GM10248 (cell line): ENCODE results near the gene AP2S1.
A peak's percentile ranks its signal among the peaks of the same experiment; 100 is the strongest.
"Not testable (repeated sequence)": the region's sequence is repeated elsewhere in the genome, so short reads cannot be mapped to it uniquely, and the experiment has no call there.

ENCODE experiments used
- CTCF ChIA-PET: fragments of 300-600 bp; sonication (Branson Sonifier 250); formaldehyde crosslinking; extraction: SDS; loops from one replicate; lab custom pipeline; 2021; ENCODE audit warnings: antibody characterized with exemption; lab: Yijun Ruan, JAX
- POLR2A ChIA-PET: fragments of 350-650 bp; sonication (Branson Sonifier 250); formaldehyde crosslinking; extraction: SDS; loops from one replicate; lab custom pipeline; 2020; ENCODE audit warnings: antibody characterized with exemption; lab: Yijun Ruan, JAX
- DNase-seq: peaks from one replicate; pipeline ENCODE4 v3.0.0; 2012; ENCODE audit errors: extremely low spot score
- CTCF ChIP-seq: IDR thresholded peaks from 2 replicates; pipeline ENCODE4 v1.5.1; 2012; ENCODE audit warnings: mild to moderate bottlenecking, low read depth; ENCODE audit errors: extremely low read depth, missing control alignments, control extremely low read depth

AP2S1 gene

GRCh38 chr19:46856062-46857022, 5.7 kb upstream of the AP2S1 start:
- peak; percentile 87 for TF ChIP-seq CTCF
- ChIA-PET CTCF (interaction anchor here (0.6 to 4.5 kb wide), 22 partner anchors 11 to 257 kb away, joined by 3 to 28 read pairs (median 4); partner anchors contain the start of gene ZC3H4), POLR2A (interaction anchor here (0.6 kb wide), 1 partner anchor 344 kb away, joined by 4 read pairs; no protein-coding TSS in a partner anchor)
- peak; percentile 90 for DNase-seq

- not testable (repeated sequence) for DNase-seq
- CTCF ChIA-PET, result interaction anchor here (1.5 to 4.5 kb wide), 3 partner anchors 10 to 137 kb away, joined by 4 to 28 read pairs (median 25); no protein-coding TSS in a partner anchor
- POLR2A ChIA-PET, result interaction anchor here (0.6 kb wide), 1 partner anchor 20 kb away, joined by 4 read pairs; no protein-coding TSS in a partner anchor
Measured at GRCh38 chr19:46854698-46855097, 4.1 kb upstream of the AP2S1 start.

- ChIA-PET CTCF (interaction anchor here (1.6 kb wide), 1 partner anchor 10 kb away, joined by 3 read pairs; no protein-coding TSS in a partner anchor), POLR2A (no interaction called here)
- no peak for TF ChIP-seq CTCF
- DNase-seq, result no peak
Measured at GRCh38 chr19:46852830-46853229, 2.2 kb upstream of the AP2S1 start.

GRCh38 chr19:46849610-46850009, 1.0 kb downstream of the AP2S1 start:
- POLR2A ChIA-PET, result no interaction called here
- CTCF ChIA-PET, result interaction anchor here (3.9 kb wide), 1 partner anchor 9 kb away, joined by 16 read pairs; no protein-coding TSS in a partner anchor
- no peak for DNase-seq
- TF ChIP-seq CTCF, result no peak

- ChIA-PET POLR2A (no interaction called here), CTCF (no interaction called here)
- no peak for TF ChIP-seq CTCF
- no peak for DNase-seq
Measured at GRCh38 chr19:46848389-46848788, 2.3 kb downstream of the AP2S1 start.

GRCh38 chr19:46847528-46847927, 3.1 kb downstream of the AP2S1 start:
- no peak for DNase-seq
- POLR2A ChIA-PET, result no interaction called here
- no peak for TF ChIP-seq CTCF
- CTCF ChIA-PET, result interaction anchor here (1.0 kb wide), 1 partner anchor 11 kb away, joined by 3 read pairs; no protein-coding TSS in a partner anchor
